Daoy (cell line): Measurements from ENCODE around the gene ESRRG. TPM values are rescaled to one million over a fixed set of nuclear protein-coding genes. Genes with fewer than 3 reads are reported as not detected.

Experiments used
- DNase-seq: peaks from one replicate; pipeline ENCODE4 v3.0.0-alpha.2; 2015; ENCODE audit warnings: low read depth
- total RNA-seq: library from RNA; depleted of rRNA; stranded (reverse); fragments of >200 nt; shearing (Covaris generic); gene quantifications from 2 replicates; pipeline ENCODE4 v1.2.3, GENCODE V29; 2014

ESRRG gene
- total RNA-seq, 1 experiment from 2014 or later: 0.17 TPM

DNA sequence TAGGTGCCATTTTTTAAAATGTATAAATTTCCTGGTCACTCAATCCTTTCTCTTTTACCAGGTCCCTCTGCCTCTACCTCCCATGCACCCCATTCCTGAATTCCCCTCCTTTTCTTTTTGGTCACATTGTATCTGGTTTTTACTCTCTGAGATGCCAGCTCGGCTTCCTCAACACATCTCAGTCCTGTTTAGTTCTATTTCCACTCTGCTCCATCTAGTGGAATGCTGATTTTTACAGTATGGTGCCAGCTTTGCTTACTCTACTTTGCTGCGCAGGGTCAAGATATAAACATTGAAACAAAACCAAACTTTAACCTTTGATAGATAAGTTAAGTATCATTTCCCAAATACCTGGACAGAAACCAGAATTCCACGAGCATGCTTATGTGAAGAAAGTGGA lies 96.0 kb downstream of the ESRRG start:
- DNase-seq: peak; percentile 2

DNA sequence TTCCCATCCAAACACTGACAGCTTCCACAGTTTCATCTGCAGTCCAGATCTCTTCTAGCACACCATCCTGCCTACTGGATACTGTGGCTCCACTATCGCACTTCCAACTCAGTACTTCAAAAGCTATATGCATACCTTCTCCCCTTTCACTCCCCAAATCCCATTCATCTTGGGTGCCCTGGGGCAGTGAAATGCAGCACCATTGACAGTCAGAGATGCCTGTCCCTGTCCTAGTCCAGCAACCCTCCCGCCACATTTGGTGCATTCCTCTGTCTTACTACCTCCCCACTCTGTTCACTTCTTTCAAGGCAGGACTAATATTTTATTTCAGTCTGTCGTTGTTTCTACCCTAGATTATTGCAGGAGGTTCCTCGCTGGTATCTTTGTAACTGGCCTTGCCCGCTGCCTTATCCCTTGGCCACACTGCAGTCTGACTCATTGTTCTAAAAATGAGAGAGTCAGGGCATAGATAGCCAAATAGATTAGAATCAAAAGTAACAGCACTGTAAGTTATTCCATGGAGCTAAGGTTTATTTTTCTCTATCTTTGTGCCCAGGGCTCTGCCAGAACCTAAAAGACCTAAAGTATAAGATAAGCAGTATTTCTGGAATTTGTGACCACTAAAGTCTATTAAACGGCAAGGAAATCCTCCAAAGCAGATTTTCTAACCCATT lies 96.7 kb downstream of the ESRRG start:
- peak; percentile 5 for DNase-seq

DNA sequence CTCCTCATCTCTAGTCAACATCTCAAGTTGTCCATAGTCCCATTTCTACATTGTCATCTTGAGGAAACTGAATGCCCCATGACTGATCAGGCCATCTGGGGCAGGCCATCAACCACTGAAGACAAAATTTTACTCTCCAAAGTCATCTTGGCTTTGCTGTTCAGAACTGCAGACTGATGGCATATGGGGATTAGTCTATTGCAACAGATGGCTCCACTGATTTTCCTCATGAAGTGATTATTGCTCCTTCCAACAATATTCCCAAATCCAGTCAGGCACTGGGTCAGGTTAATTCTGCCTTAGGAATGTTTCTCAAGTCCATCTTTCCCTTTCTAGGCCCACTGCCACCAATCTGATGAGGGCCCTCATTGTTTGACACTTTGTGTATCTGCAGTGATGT lies 101.7 kb downstream of the ESRRG start:
- no peak for DNase-seq

DNA sequence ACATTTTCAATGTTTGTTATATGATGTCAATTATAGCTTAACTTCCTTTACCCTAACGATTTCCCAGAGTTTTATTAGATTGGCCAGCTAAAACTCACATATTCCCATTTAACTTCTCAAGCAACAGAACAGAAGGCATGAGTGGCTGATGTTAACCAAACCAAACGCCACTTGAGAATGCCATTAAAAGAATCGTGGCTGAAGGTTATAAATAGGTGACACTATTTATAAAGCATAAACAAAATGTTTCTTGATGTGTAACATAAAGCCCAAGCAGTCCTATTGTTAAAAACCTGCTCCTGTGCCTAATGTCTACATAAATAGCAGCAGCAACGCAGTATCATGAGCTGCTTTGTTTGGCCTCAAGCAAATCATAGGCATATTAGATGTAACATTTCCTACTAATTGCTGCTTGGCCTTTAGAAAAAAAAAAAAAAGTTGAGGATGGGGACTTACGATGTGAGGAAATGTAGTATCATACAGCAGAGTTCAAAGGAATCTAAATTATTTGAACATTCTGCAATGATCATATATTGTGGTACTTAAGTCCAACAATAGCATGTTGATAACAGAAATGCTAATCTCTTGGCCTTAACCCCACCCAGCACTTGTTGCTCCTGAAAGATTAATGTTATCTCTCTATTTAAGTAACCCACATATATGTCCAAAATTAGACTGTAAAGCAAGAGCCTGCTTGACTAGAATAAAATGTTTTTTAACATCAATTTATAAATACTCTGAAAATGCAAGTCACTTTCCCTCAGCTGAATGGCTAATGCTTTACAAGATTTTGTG lies 106.0 kb downstream of the ESRRG start:
- DNase-seq: no peak

DNA sequence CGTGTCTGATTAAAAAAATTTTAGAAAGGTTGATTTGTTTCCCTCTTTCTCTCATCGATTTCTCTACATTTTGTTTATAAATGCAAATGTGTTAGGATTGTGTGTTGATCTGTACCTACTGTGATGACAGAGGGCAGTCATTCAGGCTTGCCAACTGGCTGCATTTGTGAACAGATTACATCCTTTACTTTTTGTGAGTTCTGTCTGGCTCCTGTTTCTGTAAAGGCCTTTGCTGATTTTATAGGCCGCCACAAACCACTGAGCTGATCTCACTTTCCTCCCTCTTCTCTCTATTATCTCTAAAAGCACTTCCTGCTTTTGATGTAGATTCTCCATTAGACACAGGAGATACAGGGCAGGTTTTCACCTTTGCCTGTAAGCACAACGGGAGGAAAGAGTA lies 106.8 kb downstream of the ESRRG start:
- DNase-seq: no peak

DNA sequence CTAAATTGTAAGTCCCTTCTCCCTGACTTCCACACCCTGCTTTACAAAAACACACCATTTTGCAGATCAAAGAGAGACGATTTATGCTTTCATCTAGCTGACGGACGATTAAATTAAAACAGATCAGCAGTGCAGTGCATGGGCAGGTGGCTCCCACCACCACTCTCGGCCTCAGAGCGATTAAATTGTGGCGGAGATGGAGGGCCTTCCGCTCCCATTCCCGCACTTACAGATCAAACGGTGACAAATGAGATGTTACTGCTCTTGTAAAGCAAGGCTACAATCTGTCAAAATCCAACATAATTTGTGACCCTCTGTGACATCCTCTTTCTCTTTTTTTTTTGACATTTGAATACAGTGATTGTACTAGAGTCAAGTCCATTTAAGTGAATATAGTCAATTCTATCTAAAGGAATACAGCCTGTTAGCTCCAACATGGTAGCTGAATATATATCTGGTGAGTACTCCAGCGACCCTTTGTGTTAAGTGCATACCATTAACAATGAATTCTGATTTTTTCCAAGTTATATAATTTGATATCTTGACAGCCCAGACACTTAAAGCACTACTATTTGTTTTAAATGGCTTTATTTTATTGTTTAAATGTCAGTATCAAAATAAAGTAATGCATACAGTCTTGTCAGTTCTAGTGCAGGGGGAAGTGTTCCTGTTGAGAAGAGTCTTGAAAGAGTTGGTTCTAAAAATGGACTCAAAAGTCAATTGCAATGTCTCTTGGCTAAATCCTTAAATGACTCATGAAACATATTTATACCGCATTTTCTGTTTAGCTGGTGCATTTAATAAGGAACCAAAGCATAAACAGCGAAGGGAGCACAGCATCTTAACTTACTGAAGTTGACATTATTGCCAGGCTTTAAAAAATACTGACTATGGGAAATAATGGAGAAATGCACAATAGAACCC lies 109.0 kb downstream of the ESRRG start:
- DNase-seq: no peak

DNA sequence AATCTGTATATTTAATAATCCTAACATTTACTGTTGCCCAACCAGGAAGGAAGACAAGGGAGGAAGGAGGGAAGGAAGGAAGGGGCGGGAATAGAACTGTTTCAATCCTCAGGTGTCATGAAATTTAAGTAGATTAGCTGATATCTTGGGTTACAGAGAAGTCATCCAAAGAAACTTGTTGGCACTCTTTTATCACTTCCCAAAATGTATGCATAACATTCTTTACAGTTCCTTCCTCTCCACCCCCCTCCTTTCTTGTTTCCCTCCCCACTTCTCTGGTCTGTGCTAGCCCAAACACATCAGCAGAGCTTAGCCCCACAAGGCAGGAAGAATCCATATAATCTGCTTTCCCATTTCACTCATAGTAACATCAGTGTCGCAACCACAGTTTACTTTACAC lies 110.9 kb downstream of the ESRRG start:
- no peak for DNase-seq

DNA sequence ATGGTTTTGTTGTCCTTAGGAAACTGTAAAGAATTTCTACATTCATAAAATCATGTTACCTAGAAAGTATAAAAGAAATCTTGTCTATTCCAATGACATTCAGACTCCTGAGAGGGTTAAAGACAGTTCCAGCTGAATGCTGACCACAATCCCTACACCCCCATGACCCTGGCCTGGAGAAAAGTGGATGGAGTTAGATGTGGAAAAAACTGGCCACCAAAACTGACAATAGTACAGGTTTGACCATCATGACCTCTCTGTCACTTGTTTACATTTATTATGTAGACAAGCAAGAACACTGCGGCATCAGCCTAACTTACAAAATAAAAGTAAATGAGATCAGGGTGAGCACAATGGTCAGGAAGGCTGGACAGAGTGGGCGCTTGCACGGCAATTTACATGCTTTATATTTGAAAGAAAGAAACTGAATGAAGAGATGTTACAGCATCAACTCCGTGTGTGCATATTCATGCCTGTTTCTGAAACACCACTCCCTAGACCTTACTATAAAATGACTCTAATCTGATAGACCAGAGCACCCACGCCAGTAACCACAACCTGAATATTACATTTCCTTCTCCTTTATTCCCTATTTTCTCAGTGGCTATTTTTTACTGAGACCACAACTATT lies 116.0 kb downstream of the ESRRG start:
- DNase-seq: no peak

DNA sequence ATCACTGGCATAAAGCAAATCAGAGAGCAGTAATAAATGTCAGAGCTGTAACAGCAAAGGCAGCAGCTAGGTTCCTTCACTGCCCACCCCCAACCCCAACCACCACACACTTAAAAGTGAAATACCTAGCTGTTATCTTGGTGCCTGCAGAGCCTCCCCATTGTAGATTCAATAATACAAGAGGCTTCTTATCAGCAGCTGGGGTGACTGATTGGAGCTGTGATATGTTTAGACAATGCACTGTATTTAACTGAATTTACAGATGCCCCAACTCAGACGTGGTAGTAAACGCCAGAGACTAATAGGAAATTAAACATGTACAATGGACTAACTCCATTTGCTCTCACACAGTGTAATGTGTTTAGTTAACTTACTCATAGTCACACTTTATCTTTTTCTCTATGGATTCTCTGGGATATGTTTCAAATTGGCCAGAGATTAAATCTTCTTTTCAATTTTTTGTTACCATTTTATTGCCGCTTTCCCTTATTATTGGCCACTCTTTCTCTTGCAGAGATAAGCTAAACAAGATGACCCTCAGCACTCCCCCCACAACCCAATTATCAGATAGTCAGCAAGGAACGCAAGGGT lies 117.1 kb downstream of the ESRRG start:
- no peak for DNase-seq

DNA sequence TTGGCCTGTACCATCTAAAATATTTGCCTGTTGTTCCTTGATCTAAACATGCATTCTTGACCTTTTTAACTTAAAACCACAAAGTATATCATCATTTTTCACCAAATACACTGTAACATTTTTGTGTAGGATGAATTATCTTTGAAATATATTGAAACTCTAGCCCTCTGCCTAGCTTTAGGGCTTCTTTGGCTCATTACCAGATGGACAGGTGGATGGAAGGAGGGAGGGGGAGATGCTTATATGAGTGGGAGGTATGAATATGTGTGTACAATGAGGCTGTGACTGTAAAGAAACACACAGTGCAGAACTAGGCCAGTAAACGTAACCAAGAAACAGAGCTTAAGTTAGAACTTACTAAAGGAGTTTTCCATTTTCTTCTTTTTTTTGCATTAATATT lies 118.5 kb downstream of the ESRRG start:
- DNase-seq: no peak

DNA sequence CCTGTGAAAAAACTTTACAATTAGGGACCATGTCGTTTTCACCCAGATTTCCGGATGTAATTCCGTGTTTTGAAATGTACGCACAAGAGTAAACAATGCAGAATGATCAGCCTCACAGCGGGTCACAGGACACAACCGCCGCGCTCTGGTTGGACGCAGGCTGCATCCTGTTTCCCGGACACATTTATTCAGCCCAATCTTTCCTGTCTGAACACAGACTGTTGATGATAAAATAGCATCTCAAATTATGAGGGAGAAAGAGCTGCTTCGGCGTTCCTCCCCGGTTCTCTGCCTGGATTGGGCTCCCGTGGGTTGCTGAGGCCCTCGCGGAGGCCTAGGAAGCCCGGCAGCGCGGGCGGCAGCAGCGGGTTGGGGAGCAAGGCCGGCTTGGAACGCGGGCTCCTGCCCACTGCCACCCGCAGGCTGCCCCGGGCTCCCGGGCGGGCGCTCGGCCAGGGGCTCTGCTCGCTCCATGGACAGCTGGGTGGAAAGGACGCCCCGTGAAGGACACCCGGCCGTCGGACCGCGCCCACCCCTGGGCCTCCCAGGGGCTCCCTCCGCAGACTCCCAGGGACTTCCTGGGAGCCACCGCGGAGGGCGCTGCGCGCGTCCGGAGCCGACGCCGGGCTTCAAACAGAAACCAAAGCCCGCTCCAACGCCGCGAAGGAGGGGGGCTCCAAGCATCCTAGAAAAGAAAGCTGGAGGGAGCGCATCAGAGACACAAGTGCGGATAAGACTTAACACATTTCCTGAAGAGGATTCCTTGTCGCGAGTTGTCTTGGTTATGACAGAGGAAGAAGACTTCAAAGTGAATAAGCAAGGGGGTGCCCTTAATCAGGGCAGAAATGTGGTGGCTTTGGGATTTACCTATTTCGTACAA lies 122.3 kb downstream of the ESRRG start:
- DNase-seq: peak; percentile 81

DNA sequence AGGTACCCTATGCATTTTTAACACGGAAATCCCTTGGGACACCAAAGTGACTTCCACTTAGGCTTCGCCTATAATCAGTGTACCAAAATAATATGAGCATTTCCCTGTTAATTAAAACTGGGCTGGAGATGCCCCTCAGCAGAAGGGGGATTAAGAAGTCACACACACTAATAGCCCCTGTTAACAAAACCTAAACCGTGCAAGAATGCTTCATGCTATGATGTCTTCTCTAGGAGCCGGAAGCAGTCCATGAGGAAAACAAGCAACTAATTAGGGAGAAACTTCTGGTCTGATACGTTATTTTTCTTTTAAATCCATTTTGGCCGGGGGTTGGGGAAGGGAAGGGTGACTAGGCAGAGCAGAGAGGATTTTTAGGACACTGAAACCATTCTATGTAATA lies 123.4 kb downstream of the ESRRG start:
- DNase-seq: no peak

DNA sequence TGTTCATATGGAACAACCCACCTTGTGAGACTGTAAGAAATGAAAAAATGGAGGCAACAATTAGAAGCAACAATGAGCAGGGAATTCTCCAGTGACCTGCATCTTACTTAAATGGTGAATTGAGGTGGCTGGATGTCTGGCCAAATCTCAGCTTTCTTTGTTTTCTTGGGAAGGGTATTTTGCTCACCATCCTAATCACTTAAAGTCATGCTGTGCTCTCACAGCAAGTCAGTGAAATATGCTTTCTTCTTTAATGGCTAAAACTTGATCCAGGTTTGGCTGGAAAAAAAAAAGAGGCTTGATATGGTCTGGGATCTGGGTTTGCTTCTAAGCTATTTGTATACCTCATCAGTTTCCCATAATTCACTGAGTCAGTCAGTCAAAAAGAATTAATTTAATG lies 124.8 kb downstream of the ESRRG start:
- no peak for DNase-seq

DNA sequence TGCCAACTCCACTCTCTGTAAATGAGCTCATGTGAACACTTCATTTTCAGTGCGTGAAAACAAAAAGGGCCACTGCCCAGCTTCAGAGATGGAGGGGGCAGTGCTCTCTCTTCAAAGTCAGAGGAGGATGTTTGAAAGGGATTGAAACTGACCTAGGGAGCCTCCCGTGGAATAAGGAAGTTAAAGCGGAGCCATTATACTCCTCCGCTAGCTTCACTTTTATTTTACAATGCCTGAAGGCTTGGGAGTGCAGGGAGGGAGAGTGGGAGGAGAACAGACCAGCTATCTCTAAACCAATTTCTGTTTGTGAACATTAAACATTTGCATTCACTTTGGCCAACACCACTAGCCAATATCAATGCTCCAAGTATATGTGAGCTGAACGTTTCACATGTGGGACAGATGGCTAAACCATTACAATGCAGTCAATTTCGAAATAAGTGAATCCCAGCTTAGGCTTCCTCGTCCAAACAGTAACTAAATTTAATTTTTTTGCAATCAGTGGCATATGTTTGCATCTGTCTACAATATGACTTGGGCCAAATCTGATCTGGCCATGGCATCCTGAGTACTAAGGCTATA lies 126.9 kb downstream of the ESRRG start:
- DNase-seq: no peak

DNA sequence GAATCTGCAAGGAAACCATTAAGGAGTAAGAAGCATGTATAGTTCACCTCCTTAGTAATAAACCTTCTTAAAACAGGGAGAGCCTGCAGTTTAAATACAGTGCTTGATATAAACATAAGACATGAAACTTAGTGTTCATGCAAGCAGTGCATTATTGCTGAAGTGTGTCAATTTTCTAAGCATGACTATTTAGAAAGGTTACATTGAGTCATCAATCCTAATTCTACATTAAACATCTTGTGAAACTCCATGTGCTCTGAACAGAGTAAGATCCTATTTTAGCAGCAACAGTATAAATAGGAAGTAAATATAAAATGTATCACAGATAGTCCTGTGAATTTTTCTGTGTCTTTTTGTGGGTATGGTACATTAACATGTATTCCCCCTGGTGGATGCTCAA lies 135.5 kb downstream of the ESRRG start:
- DNase-seq: no peak

DNA sequence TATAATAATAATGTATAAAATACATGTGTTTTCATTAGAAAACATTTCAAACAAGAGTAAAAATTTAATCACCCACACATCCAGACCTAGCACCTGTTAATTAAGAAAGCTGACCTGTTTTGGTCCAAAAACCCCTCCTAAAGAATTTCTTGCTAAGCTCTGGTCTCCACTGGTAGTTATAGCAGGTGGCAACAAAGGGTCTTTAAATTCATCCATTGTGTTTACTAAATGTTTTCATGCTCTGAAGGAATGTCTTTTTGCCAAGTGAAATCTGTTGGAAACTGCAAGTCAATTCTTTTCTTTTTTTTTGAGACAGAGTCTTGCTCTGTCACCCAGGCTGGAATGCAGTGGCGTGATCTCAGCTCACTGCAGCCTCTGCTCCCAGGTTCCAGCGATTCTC lies 141.1 kb downstream of the ESRRG start:
- no peak for DNase-seq

DNA sequence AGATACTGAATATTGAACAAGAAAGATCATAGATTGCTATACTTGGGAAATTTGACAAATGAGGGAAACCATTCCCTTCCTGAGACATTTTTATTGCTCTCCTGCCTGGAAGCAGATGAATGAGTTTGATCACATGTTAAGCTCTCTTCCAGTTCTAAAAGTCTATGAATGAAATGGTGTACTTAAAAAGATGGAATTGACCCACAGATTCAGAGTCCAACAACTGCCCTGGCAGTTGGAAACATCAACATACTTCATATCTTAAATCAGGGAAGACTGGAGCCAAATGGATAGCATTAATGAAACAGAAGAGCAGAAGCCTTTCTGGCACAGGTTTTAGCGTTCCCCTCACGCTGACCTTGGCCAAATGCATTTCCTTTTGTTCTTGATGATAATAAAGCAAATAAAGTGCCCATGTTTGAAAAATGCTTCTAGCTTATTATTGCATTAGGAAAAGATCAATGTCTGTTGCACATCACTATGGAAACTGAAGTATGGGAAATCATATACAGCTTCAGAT lies 142.6 kb downstream of the ESRRG start:
- no peak for DNase-seq

DNA sequence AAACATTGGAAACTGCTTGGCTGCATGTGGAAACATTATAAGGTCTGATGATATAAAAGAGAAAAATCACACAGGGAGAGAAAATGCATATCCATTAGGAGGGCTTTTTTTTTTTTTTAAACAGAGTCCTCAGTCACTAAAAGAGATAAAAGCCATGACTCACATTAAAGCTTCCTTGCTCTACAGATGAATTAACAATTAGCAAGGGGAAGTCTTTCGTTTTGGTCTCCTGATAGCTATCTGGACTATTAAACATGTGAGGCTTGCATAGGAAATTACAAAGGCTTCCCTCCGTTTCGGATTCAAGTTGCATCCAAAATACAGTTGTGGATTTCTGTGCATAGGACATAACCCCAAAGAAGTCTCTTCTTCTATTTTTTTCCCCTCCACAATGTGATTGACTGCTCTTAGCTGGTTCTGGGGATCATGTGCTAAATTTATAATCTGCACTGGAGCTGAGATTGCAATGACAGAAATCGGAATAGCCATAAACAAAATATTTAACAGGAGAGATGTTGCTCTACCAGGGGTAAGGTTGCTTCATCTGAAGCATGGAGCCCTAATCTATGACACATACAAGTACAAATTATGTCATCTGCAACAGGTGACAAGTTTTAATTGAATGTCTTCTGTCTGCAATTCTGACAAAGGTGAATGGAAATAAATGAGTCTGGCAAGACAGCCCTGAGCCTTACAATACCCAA lies 146.8 kb downstream of the ESRRG start:
- DNase-seq: no peak

DNA sequence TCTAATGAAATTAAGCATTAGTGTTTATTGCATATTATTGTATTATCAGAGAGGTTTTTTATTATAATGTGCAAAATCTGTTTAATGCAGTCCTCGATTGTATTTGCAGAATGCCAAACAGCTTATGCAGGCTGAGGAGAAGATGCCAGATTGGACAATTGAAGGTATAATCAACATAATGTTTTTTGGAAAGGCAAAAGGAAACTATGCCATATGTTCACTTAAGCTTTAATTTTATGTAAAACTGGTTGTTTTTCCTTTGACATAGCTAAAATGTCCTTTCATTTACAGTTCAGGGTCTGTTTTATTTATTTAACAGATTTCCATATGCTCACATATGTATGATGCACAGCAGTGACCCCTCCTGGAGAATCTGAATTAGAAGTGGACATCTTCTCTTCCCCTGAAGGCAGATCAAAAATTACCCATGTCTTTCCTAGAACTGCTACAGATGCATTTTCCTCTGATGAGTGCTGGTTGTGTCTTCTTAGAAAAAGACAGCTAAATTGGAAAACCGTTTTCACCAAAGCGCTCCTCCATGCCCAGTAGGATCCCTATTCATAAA lies 156.5 kb downstream of the ESRRG start:
- peak; percentile 7 for DNase-seq
